GM10248 (cell line): ENCODE measurements around the gene MYO5B.

Experiments
- CTCF ChIA-PET: fragments of 300-600 bp; sonication (Branson Sonifier 250); formaldehyde crosslinking; extraction: SDS; loops from one replicate; lab custom pipeline; 2021; ENCODE audit warnings: antibody characterized with exemption; lab: Yijun Ruan, JAX
- POLR2A ChIA-PET: fragments of 350-650 bp; sonication (Branson Sonifier 250); formaldehyde crosslinking; extraction: SDS; loops from one replicate; lab custom pipeline; 2020; ENCODE audit warnings: antibody characterized with exemption; lab: Yijun Ruan, JAX
- DNase-seq: peaks from one replicate; pipeline ENCODE4 v3.0.0; 2012; ENCODE audit errors: extremely low spot score
- CTCF ChIP-seq: IDR thresholded peaks from 2 replicates; pipeline ENCODE4 v1.5.1; 2012; ENCODE audit warnings: mild to moderate bottlenecking, low read depth; ENCODE audit errors: extremely low read depth, missing control alignments, control extremely low read depth

Gene MYO5B

GRCh38 chr18:49955263-49955662 lies 239.7 kb downstream of the MYO5B start:
- ChIA-PET POLR2A (no interaction called here), CTCF (no interaction called here)

GRCh38 chr18:49953391-49953790 lies 241.6 kb downstream of the MYO5B start:
- no peak for DNase-seq
- no peak for TF ChIP-seq CTCF
- POLR2A ChIA-PET = no interaction called here
- CTCF ChIA-PET = no interaction called here

More at GRCh38 chr18:49955263-49955662, 239.7 kb downstream of the MYO5B start:
- no peak for DNase-seq
- no peak for TF ChIP-seq CTCF

- DNase-seq = no peak
- ChIA-PET CTCF (interaction anchor here (1.4 to 1.5 kb wide), 2 partner anchors 13 to 31 kb away, joined by 3 read pairs; no protein-coding TSS in a partner anchor), POLR2A (no interaction called here)
- no peak for TF ChIP-seq CTCF
Measured at GRCh38 chr18:49949951-49950395, 245.0 kb downstream of the MYO5B start.

GRCh38 chr18:49948975-49949374 lies 246.0 kb downstream of the MYO5B start:
- POLR2A ChIA-PET = no interaction called here
- CTCF ChIA-PET = interaction anchor here (0.8 to 1.5 kb wide), 3 partner anchors 9 to 33 kb away, joined by 3 read pairs; no protein-coding TSS in a partner anchor
- TF ChIP-seq CTCF = no peak
- no peak for DNase-seq

- ChIA-PET CTCF (interaction anchor here (1.3 kb wide), 1 partner anchor 12 kb away, joined by 4 read pairs; no protein-coding TSS in a partner anchor), POLR2A (no interaction called here)
- DNase-seq = no peak
- TF ChIP-seq CTCF = no peak
Measured at GRCh38 chr18:49944663-49945062, 250.3 kb downstream of the MYO5B start.

GRCh38 chr18:49936821-49937220 lies 258.1 kb downstream of the MYO5B start:
- POLR2A ChIA-PET = no interaction called here
- no peak for TF ChIP-seq CTCF
- DNase-seq = no peak
- CTCF ChIA-PET = no interaction called here
